ENCODE data around the gene NCOR1.

DNA sequence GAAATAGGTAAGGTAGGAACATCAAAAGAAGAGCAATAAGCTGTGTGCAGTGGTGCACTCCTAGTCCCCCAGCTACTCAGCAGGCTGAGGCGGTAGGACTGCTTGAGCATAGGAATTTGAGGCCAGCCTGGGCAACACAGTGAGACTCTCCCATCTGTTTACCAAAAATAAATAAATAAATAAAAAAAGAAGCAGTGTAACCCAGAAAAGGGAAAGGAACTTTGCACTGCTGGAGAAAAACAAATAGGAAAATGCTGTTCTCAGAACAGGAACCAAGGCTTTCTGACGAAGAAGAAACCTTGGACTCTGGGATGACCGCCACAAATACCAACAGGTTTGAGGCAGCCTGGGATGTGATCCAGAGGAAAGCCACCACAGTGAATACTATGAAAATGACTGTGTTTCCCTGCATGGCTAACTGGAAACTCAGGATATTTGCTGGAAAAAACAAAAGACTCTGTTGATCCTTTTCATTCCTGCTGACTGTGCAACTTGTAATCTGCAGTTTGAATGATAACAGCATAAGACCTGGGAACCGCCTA is 174.6 kb downstream of the NCOR1 start:
- TF ChIP-seq EZH2phosphoT487 (IDR thresholded peaks at IDR 0.05; ENCODE audit: borderline replicate concordance, low read depth) (no peak), POLR2AphosphoS5 (IDR thresholded peaks at IDR 0.05; ENCODE audit: low read depth, low read length) (0 out of 2 replicates have a peak, but pooled peaks have one; percentile 22), RFX5 (IDR thresholded peaks at IDR 0.05; ENCODE audit: low read length) (no peak), RAD21 (IDR thresholded peaks at IDR 0.05; ENCODE audit: low read length) (no peak), TAF1 (IDR thresholded peaks at IDR 0.05; ENCODE audit: borderline replicate concordance, low read depth, low read length) (no peak), RCOR1 (IDR thresholded peaks at IDR 0.05; ENCODE audit: low read length) (no peak), YY1 (IDR thresholded peaks at IDR 0.05; ENCODE audit: low read depth) (no peak)
- TF ChIP-seq, protein P1, sequence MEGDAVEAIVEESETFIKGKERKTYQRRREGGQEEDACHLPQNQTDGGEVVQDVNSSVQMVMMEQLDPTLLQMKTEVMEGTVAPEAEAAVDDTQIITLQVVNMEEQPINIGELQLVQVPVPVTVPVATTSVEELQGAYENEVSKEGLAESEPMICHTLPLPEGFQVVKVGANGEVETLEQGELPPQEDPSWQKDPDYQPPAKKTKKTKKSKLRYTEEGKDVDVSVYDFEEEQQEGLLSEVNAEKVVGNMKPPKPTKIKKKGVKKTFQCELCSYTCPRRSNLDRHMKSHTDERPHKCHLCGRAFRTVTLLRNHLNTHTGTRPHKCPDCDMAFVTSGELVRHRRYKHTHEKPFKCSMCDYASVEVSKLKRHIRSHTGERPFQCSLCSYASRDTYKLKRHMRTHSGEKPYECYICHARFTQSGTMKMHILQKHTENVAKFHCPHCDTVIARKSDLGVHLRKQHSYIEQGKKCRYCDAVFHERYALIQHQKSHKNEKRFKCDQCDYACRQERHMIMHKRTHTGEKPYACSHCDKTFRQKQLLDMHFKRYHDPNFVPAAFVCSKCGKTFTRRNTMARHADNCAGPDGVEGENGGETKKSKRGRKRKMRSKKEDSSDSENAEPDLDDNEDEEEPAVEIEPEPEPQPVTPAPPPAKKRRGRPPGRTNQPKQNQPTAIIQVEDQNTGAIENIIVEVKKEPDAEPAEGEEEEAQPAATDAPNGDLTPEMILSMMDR (IDR thresholded peaks at IDR 0.05) = no peak
- TF ChIP-seq, protein P2, sequence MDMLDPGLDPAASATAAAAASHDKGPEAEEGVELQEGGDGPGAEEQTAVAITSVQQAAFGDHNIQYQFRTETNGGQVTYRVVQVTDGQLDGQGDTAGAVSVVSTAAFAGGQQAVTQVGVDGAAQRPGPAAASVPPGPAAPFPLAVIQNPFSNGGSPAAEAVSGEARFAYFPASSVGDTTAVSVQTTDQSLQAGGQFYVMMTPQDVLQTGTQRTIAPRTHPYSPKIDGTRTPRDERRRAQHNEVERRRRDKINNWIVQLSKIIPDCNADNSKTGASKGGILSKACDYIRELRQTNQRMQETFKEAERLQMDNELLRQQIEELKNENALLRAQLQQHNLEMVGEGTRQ (IDR thresholded peaks at IDR 0.05; ENCODE audit: borderline replicate concordance, low read depth, low read length) = no peak
- TF ChIP-seq, protein P3, sequence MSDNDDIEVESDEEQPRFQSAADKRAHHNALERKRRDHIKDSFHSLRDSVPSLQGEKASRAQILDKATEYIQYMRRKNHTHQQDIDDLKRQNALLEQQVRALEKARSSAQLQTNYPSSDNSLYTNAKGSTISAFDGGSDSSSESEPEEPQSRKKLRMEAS (IDR thresholded peaks at IDR 0.05; ENCODE audit: low read depth) = no peak
- TF ChIP-seq, protein P4, sequence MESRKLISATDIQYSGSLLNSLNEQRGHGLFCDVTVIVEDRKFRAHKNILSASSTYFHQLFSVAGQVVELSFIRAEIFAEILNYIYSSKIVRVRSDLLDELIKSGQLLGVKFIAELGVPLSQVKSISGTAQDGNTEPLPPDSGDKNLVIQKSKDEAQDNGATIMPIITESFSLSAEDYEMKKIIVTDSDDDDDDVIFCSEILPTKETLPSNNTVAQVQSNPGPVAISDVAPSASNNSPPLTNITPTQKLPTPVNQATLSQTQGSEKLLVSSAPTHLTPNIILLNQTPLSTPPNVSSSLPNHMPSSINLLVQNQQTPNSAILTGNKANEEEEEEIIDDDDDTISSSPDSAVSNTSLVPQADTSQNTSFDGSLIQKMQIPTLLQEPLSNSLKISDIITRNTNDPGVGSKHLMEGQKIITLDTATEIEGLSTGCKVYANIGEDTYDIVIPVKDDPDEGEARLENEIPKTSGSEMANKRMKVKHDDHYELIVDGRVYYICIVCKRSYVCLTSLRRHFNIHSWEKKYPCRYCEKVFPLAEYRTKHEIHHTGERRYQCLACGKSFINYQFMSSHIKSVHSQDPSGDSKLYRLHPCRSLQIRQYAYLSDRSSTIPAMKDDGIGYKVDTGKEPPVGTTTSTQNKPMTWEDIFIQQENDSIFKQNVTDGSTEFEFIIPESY (IDR thresholded peaks at IDR 0.05; ENCODE audit: borderline replicate concordance, low read depth) = no peak
- TF ChIP-seq, protein P5, sequence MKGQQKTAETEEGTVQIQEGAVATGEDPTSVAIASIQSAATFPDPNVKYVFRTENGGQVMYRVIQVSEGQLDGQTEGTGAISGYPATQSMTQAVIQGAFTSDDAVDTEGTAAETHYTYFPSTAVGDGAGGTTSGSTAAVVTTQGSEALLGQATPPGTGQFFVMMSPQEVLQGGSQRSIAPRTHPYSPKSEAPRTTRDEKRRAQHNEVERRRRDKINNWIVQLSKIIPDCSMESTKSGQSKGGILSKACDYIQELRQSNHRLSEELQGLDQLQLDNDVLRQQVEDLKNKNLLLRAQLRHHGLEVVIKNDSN (IDR thresholded peaks at IDR 0.05; ENCODE audit: borderline replicate concordance, low read depth) = no peak
